H9 (cell line): ENCODE data around the gene CTNNA3. TPM values are rescaled to one million over a fixed set of nuclear protein-coding genes. Genes with fewer than 3 reads are reported as not detected.

Experiments
- DNase-seq: peaks from one replicate; pipeline ENCODE4 v3.0.0-alpha.2; 2017
- H2AFZ ChIP-seq: one replicate; pipeline ENCODE4 v1.6.1; 2013; ENCODE audit warnings: mild to moderate bottlenecking, low read length, control low read depth, moderate library complexity
- H2AK5ac ChIP-seq: 2 replicates; pipeline ENCODE4 v1.6.1; 2013; ENCODE audit warnings: low read length, control low read depth, mixed read lengths; ENCODE audit not compliant: insufficient read length
- H2BK120ac ChIP-seq: one replicate; pipeline ENCODE4 v1.6.1; 2013; ENCODE audit warnings: low read depth, mild to moderate bottlenecking, low read length, control low read depth, inconsistent platforms; ENCODE audit not compliant: poor library complexity, severe bottlenecking
- H2BK12ac ChIP-seq: 2 replicates; pipeline ENCODE4 v1.6.1; 2013; ENCODE audit warnings: low read length, control low read depth, mixed read lengths, low read depth; ENCODE audit not compliant: insufficient read length
- H2BK15ac ChIP-seq: 2 replicates; pipeline ENCODE4 v1.6.1; 2013; ENCODE audit warnings: low read depth, low read length, control low read depth
- H2BK20ac ChIP-seq: one replicate; pipeline ENCODE4 v1.6.1; 2013; ENCODE audit warnings: low read depth, mild to moderate bottlenecking, low read length, control low read depth, inconsistent platforms; ENCODE audit not compliant: poor library complexity, severe bottlenecking
- H2BK5ac ChIP-seq: 2 replicates; pipeline ENCODE4 v1.6.1; 2013; ENCODE audit warnings: low read length, control low read depth, mixed read lengths; ENCODE audit not compliant: insufficient read length
- H3K14ac ChIP-seq: 2 replicates; pipeline ENCODE4 v1.6.1; 2013; ENCODE audit warnings: low read length, control low read depth; ENCODE audit not compliant: insufficient read depth
- H3K18ac ChIP-seq: 2 replicates; pipeline ENCODE4 v1.6.1; 2013; ENCODE audit warnings: low read depth, mild to moderate bottlenecking, mixed read lengths, low read length, control low read depth; ENCODE audit not compliant: insufficient read length
- H3K23ac ChIP-seq: 2 replicates; pipeline ENCODE4 v1.6.1; 2013; ENCODE audit warnings: low read length, control low read depth, mixed read lengths, low read depth; ENCODE audit not compliant: insufficient read length
- H3K23me2 ChIP-seq: 2 replicates; pipeline ENCODE4 v1.6.1; 2013; ENCODE audit warnings: low read depth, mild to moderate bottlenecking, mixed read lengths, low read length, control low read depth; ENCODE audit not compliant: insufficient read length, poor library complexity, severe bottlenecking
- H3K27ac ChIP-seq: 2 replicates; pipeline ENCODE4 v1.5.1; 2013; ENCODE audit warnings: low read length, control low read depth, mixed read lengths, low read depth; ENCODE audit not compliant: insufficient read length
- H3K27me3 ChIP-seq: 2 replicates; pipeline ENCODE4 v1.6.1; 2013; ENCODE audit warnings: low read length, control low read depth, inconsistent platforms; ENCODE audit not compliant: insufficient read depth
- H3K4ac ChIP-seq: 2 replicates; pipeline ENCODE4 v1.6.1; 2013; ENCODE audit warnings: low read depth, mild to moderate bottlenecking, control low read depth, inconsistent platforms, low read length, moderate library complexity
- H3K4me1 ChIP-seq: 2 replicates; pipeline ENCODE4 v1.6.1; 2013; ENCODE audit warnings: low read length, control low read depth, inconsistent platforms; ENCODE audit not compliant: insufficient read depth
- H3K4me2 ChIP-seq: 2 replicates; pipeline ENCODE4 v1.6.1; 2013; ENCODE audit warnings: low read length, control low read depth, mixed read lengths; ENCODE audit not compliant: insufficient read length, insufficient read depth
- H3K56ac ChIP-seq: 2 replicates; pipeline ENCODE4 v1.6.1; 2013; ENCODE audit warnings: low read depth, mild to moderate bottlenecking, mixed read lengths, low read length, control low read depth; ENCODE audit not compliant: insufficient read length
- H3K79me1 ChIP-seq: 2 replicates; pipeline ENCODE4 v1.6.1; 2013; ENCODE audit warnings: low read depth, mild to moderate bottlenecking, moderate library complexity, low read length, control low read depth, inconsistent platforms; ENCODE audit not compliant: insufficient read depth, poor library complexity, severe bottlenecking
- H3K79me2 ChIP-seq: 2 replicates; pipeline ENCODE4 v1.6.1; 2013; ENCODE audit warnings: low read length, control low read depth, inconsistent platforms; ENCODE audit not compliant: insufficient read depth
- H3K9ac ChIP-seq: 2 replicates; pipeline ENCODE4 v1.6.1; 2013; ENCODE audit warnings: low read length, control low read depth, mixed read lengths; ENCODE audit not compliant: insufficient read length; ENCODE audit errors: extremely low read depth
- H3K9me3 ChIP-seq: one replicate; pipeline ENCODE4 v1.6.1; 2013; ENCODE audit warnings: low read depth, low read length, inconsistent platforms; ENCODE audit not compliant: control insufficient read depth
- H3T11ph ChIP-seq: one replicate; pipeline ENCODE4 v1.6.1; 2013; ENCODE audit warnings: mild to moderate bottlenecking, low read length, control low read depth, inconsistent platforms
- H4K20me1 ChIP-seq: one replicate; pipeline ENCODE4 v1.6.1; 2013; ENCODE audit not compliant: control insufficient read depth, insufficient read length, insufficient read depth
- H4K5ac ChIP-seq: 2 replicates; pipeline ENCODE4 v1.6.1; 2013; ENCODE audit warnings: low read depth, mild to moderate bottlenecking, mixed read lengths, low read length, control low read depth; ENCODE audit not compliant: insufficient read length
- H4K8ac ChIP-seq: replicated peaks from 2 replicates; pipeline ENCODE4 v1.6.1; 2013; ENCODE audit warnings: low read length, control low read depth, mixed read lengths, low read depth; ENCODE audit not compliant: insufficient read length
- H4K91ac ChIP-seq: 2 replicates; pipeline ENCODE4 v1.6.1; 2013; ENCODE audit warnings: low read depth, mild to moderate bottlenecking, moderate library complexity, mixed read lengths, low read length, control low read depth; ENCODE audit not compliant: insufficient read length
- H3K27ac Mint-ChIP-seq, 3 experiments: 2 replicates in 2 of 3; 3 replicates in 1 of 3; pipeline ENCODE4 v1.8.0; 2020 to 2021; ENCODE audit warnings: mixed read lengths in 3 of 3, mild to moderate bottlenecking in 1 of 3, moderate library complexity in 1 of 3
- H3K27me3 Mint-ChIP-seq: 2 replicates; pipeline ENCODE4 v1.8.0; 2021; ENCODE audit warnings: low read depth, mild to moderate bottlenecking, moderate library complexity, mixed read lengths
- H3K36me3 Mint-ChIP-seq, 3 experiments: 2 replicates in 2 of 3; 3 replicates in 1 of 3; pipeline ENCODE4 v1.8.0; 2020 to 2021; ENCODE audit warnings: low read depth in 3 of 3, mixed read lengths in 3 of 3; ENCODE audit not compliant: insufficient read depth in 1 of 3
- H3K4me1 Mint-ChIP-seq, 2 experiments: 2 replicates each; pipeline ENCODE4 v1.8.0; 2020; ENCODE audit warnings: mixed read lengths in 2 of 2
- H3K4me3 Mint-ChIP-seq, 2 experiments: 2 replicates in 1 of 2; 3 replicates in 1 of 2; pipeline ENCODE4 v1.8.0; 2020 to 2021; ENCODE audit warnings: mild to moderate bottlenecking in 2 of 2, mixed read lengths in 2 of 2, moderate library complexity in 1 of 2
- H3K9me3 Mint-ChIP-seq, 2 experiments: 2 replicates in 1 of 2; 3 replicates in 1 of 2; pipeline ENCODE4 v1.8.0; 2020; ENCODE audit warnings: mild to moderate bottlenecking in 2 of 2, mixed read lengths in 2 of 2, moderate library complexity in 1 of 2
- CTCF ChIP-seq: fragments of 200-600 bp; sonication (generic); conservative IDR thresholded peaks from 3 replicates; pipeline ENCODE4 v1.8.0; 2021; ENCODE audit warnings: antibody characterized with exemption, mild to moderate bottlenecking
- WGBS: extraction: QIAGEN DNeasy Blood & Tissue Kit; methylation state at CpG from one replicate; pipeline ENCODE4 v1.1.7; 2013; ENCODE audit warnings: missing lambda C conversion rate, low lambda C conversion rate, mixed read lengths; ENCODE audit not compliant: insufficient read length; ENCODE audit errors: extremely low coverage; 5-methylcytosine and 5-hydroxymethylcytosine counted together
- total RNA-seq: library from RNA; stranded (reverse); gene quantifications from 2 replicates; pipeline ENCODE4 v1.2.1, GENCODE V29; 2021

CTNNA3 gene
- total RNA-seq, 1 experiment from 2014 or later: 3.3 TPM

GRCh38 chr10:66654861-66655260 lies 1041.1 kb downstream of the CTNNA3 start:
- Histone ChIP-seq H3K27me3 (no peaks in the 10 kb centered on the region), H3K4ac (no peak overlapping the region), H3K4me1 (no peaks in the 10 kb centered on the region), H3K14ac (no peak overlapping the region), H3K18ac (no peak overlapping the region), H3K9me3 (no peaks in the 10 kb centered on the region), H4K5ac (no peak overlapping the region), H2BK12ac (no peak overlapping the region), H3K79me1 (no peaks in the 10 kb centered on the region), H3K79me2 (no peaks in the 10 kb centered on the region), H3K27ac (no peak overlapping the region), H2BK120ac (no peak overlapping the region), H3K9ac (no peak overlapping the region), H3T11ph (no peak overlapping the region), H3K56ac (no peak overlapping the region), H4K20me1 (no peaks in the 10 kb centered on the region), H2BK15ac (no peak overlapping the region), H3K23ac (no peak overlapping the region), H3K23me2 (no peaks in the 10 kb centered on the region), H2AFZ (no peak overlapping the region), H2AK5ac (no peak overlapping the region), H4K8ac (no peak overlapping the region), H2BK5ac (no peak overlapping the region), H3K4me2 (no peak overlapping the region), H2BK20ac (no peak overlapping the region), H4K91ac (no peak overlapping the region)
- no peak for DNase-seq
- Mint-ChIP-seq H3K4me3 (no peak overlapping the region), H3K36me3 (peaks cover 9 to 34% (median 27%) of the 10 kb centered on the region in 3 experiments), H3K27me3 (no peaks in the 10 kb centered on the region), H3K9me3 (peaks cover 35 to 38% of the 10 kb centered on the region in 2 experiments), H3K4me1 (no peaks in the 10 kb centered on the region), H3K27ac (no peak overlapping the region)
- WGBS: no CpG with 5 or more reads among the region's 1 CpG
- no peak for TF ChIP-seq CTCF
